GM21528 (cell line): Measurements from ENCODE around the gene INTS11.

Source experiments
- ATAC-seq: cut with Tn5 transposase; IDR thresholded peaks from one replicate; pipeline ENCODE4 v1.9.1; 2021; ENCODE audit warnings: mild to moderate bottlenecking, moderate library complexity; ENCODE audit not compliant: unreplicated experiment, low FRiP score

Gene INTS11

DNA sequence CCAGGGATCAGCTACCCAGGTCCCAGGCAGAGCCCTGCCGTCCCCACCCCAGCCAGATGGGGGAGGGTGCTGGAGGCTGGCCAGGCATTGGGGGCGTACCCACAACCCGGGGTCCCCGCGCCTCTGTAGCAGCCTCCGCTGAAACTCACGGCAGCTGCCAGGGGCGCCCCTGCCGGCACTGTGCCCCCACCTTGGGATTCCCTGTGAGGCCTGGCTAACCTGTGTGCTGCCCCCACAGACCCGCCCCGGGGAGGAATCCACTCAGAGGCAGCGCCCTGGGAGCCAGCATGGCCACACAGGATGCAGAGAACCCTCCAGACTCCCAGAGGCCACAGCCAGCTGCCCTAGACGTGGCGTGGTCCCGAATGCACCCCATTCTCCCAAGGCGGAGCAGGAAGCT lies 20.9 kb upstream of the INTS11 start:
- no peak for ATAC-seq

DNA sequence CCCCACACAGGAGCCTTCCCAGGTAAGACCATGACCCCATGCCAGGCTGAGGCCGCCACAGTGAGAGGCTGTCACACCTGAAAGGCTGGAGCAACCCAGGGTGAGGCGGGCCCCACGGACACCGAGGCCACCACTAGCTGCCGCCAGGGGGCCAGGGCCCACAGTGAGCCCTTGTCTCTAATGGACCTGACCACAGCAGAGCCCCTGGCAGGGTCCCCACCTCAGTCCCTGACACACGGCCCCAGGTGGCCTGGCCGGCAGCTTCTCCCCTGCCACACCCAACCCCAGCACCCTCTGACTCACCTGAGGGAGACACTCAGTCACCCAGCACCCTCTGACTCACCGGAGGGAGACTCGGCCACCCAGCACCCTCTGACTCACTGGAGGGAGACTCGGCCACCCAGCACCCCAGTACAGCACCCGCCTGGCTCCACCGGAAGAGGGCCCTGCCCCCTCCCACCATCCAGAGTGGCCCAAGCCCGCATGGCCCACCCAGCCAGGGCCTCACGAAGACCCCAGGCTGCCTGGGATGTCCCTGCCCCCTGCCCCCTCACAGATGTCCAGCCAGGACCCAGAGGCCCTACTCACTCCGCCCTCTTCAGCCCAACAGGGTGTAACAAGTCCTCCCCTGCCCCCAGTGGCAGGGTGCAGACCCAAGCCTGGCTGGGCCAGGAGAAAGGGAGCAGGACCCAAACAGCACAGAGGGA lies 20.3 kb upstream of the INTS11 start:
- ATAC-seq, result no peak

DNA sequence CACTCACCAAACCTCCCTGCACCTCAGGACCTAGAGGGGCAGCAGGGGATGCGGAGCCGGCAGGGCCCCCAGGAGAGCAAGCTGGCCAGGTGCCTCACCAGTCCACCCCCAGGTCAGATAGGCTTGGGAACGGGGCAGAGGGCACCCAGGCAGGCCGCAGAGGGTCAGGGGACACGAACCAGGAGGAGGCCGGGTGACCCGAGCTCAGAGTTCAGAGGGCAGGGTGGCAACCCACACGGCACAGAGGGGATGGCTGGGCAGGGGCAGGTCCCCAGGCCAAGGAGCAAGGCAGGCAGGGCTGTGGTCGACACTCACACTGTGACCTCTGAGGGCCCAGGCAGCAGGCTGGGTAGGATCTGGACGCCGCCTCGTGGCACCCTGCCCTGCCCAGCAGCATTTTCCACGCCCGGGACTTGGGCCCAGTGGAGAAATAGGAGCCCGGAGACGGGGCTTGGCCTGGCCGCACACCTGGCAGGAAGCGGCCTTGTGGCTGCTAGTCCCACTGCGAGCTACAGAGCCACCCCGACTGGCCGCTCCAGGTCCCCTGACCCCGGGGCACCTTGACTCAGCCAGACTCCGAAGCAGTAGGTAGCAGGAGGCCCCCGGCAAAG lies 19.5 kb upstream of the INTS11 start:
- no peak for ATAC-seq

GRCh38 chr1:1342584-1343115 lies 18.2 kb upstream of the INTS11 start:
- no peak for ATAC-seq

GRCh38 chr1:1342061-1342562 lies 17.7 kb upstream of the INTS11 start:
- ATAC-seq, result no peak

DNA sequence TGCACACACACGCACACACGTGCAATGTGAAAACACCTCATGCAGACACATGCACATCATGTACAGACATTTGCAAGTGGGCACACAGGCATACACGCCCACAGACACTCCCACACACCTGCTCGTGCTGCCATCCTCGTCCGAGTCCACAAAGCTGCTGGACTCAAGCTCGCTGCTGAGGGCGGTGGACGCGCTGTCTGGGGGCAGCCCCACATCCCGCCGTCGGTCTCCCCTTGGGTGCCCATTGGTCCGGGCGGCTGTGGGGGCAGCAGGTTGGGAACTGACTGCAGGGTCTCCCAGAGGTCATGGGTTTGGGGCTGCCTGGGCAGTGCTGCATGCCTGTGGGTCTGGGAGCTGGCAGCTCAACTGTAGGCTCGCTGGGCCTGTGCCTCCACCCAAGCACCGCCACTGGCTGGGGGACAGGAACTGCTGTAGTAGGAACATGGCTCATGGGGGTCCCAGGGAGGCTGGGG lies 17.1 kb upstream of the INTS11 start:
- ATAC-seq, result no peak

- ATAC-seq, result no peak
These were observed 16.5 kb upstream of the INTS11 start for GRCh38 chr1:1340791-1341548.

DNA sequence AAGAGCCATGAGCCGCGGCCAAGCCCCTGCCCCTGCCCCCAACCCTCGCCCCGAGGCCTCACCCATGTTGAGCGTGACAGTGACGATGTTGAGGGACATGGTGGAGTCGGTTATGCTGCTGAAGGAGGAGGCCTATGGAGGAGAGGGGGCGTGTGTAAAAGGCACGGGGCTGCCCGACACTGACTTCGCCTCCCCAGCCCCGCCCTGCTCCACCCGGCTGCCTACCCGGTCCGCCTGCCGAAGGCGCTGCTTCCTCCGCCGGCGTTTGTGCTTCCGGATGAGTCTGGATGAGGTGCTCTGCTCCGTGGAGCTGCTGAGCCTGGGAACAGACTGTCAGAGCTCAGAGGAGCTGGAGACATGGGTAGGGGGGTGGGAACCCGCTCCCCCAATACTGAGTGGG lies 15.7 kb upstream of the INTS11 start:
- ATAC-seq, result no peak

GRCh38 chr1:1338278-1338677 lies 13.8 kb upstream of the INTS11 start:
- no peak for ATAC-seq

- no peak for ATAC-seq
These were observed 13.3 kb upstream of the INTS11 start for GRCh38 chr1:1337793-1338147.

GRCh38 chr1:1336931-1337792 lies 12.7 kb upstream of the INTS11 start:
- no peak for ATAC-seq

GRCh38 chr1:1336446-1336845 lies 12.0 kb upstream of the INTS11 start:
- no peak for ATAC-seq

DNA sequence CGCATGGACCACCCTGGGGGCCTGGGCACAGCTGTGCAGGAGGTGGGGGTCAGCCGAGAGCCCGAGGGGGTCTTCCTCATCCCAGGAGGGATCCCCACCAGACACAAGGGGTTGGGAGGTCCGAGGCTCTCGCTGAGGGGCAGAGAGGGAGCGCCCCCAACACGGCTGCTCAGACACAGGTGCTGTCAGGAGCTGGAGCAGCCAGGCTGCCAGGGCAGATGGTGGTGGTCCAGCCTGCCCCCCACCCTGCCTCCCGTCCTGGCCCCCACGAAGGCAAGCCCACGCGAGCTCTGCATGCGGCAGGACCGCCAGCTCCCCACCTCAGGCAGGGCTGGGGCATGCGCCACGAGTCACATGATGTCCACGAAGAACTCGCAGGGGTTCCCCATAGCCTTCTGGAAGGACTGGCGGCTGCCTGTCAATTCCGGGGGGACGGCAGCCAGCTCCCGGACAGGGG lies 11.4 kb upstream of the INTS11 start:
- no peak for ATAC-seq

DNA sequence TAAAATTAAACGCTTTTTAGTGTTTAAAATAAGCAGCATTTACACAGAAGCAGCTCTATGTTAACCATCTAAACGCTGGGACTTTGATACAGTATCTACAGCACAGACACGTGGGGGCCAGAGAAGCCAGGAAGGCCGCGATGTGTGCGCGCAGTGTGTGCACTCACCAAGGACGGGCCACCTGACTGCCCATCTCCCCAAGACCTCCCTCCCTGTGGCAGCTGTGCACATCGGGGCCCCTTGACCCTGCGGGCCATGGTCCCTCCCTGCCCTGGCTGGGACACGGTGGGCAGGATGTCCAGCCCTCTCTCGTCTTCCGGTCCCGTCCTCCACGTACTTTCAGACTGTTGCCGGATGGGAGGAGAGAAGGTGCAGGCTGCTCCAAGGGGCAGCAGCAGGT lies 10.8 kb upstream of the INTS11 start:
- ATAC-seq, result no peak

DNA sequence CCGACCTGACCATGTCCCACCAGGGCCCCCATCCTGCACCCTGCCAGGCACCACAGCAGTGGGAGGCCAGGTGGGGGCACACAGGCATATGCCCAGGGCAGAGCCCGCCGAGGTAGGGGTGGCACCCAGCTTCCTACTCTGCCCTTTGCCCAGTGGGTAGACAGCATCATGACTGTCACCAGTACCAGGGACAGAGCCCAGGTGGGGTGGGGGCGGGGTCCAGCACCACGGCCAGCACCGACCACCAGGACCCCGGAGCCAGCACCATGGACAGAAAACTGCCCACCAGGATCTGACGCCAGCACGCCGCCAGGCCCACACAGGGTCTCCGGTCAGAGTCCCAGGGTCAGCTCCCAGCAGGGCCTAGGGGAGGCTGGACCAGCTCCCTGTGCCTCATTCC lies 10.4 kb upstream of the INTS11 start:
- no peak for ATAC-seq

- no peak for ATAC-seq
These were observed 9.2 kb upstream of the INTS11 start for GRCh38 chr1:1333551-1334241.

- ATAC-seq, result no peak
These were observed 8.5 kb upstream of the INTS11 start for GRCh38 chr1:1332774-1333480.

GRCh38 chr1:1332031-1332755 lies 7.7 kb upstream of the INTS11 start:
- no peak for ATAC-seq
